ENCODE data around the gene RNF169. TPM values are rescaled to one million over a fixed set of nuclear protein-coding genes. Genes with fewer than 3 reads are reported as not detected.

The RNF169 gene
- total RNA-seq, 1 experiment from 2014 or later = 13.0 TPM

DNA sequence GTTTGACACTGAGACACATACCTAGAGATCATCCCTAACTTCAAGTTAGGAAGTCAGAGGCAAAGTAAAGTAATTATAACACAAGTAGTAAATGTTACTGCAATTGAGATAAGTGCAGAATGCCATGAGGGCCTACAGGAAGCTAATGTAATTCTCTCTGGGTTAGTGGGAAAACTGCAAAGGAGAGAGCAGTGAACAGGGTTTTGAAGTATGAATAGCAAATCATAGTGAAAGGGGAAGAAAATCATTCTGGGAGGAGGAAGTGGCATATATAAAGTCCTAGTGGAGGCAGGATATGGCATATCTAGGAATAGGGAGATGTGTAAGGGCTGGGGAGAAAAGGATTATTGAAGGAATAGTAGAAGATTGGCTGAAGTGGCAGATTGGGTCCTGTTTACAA, 27.9 kb downstream of the RNF169 start:
- Mint-ChIP-seq H3K4me3 (no peak overlapping the region), H3K27me3 (ENCODE audit: low read depth) (no peaks in the 10 kb centered on the region), H3K27ac (no peak overlapping the region; a peak in 1 of 7 replicates), H3K9me3 (no peaks in the 10 kb centered on the region), H3K4me1 (no peaks in the 10 kb centered on the region), H3K36me3 (ENCODE audit: insufficient read depth in 1 of 3, low read depth in 3 of 3) (no peaks in the 10 kb centered on the region)
- H3K56ac ChIP-seq (ENCODE audit: insufficient read length, low read depth, low read length) = no peak overlapping the region
- H3T11ph ChIP-seq (ENCODE audit: low read length) = no peak overlapping the region
- no peak overlapping the region for H3K18ac ChIP-seq (ENCODE audit: insufficient read length, low read depth, low read length)
- no peak overlapping the region for H2BK20ac ChIP-seq (ENCODE audit: low read depth, low read length, poor library complexity, severe bottlenecking)
- no peak overlapping the region for H3K9ac ChIP-seq (ENCODE audit: extremely low read depth, insufficient read length, low read length)
- no peaks in the 10 kb centered on the region for H4K20me1 ChIP-seq (ENCODE audit: control insufficient read depth, insufficient read depth, insufficient read length)
- no peak overlapping the region for H2BK5ac ChIP-seq (ENCODE audit: insufficient read length, low read length)
- H4K8ac ChIP-seq (replicated peaks; ENCODE audit: insufficient read length, low read depth, low read length) = no peak overlapping the region
- H4K5ac ChIP-seq (ENCODE audit: insufficient read length, low read depth, low read length) = no peak overlapping the region
- H2AK5ac ChIP-seq (ENCODE audit: insufficient read length, low read length) = no peak overlapping the region
- no peak overlapping the region for H3K4me2 ChIP-seq (ENCODE audit: insufficient read depth, insufficient read length, low read length)
- H2AFZ ChIP-seq (ENCODE audit: low read length) = no peak overlapping the region
- TF ChIP-seq, protein P1, sequence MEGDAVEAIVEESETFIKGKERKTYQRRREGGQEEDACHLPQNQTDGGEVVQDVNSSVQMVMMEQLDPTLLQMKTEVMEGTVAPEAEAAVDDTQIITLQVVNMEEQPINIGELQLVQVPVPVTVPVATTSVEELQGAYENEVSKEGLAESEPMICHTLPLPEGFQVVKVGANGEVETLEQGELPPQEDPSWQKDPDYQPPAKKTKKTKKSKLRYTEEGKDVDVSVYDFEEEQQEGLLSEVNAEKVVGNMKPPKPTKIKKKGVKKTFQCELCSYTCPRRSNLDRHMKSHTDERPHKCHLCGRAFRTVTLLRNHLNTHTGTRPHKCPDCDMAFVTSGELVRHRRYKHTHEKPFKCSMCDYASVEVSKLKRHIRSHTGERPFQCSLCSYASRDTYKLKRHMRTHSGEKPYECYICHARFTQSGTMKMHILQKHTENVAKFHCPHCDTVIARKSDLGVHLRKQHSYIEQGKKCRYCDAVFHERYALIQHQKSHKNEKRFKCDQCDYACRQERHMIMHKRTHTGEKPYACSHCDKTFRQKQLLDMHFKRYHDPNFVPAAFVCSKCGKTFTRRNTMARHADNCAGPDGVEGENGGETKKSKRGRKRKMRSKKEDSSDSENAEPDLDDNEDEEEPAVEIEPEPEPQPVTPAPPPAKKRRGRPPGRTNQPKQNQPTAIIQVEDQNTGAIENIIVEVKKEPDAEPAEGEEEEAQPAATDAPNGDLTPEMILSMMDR (conservative IDR thresholded peaks at IDR 0.05) = no peak
- no peak overlapping the region for H3K4ac ChIP-seq (ENCODE audit: low read depth, low read length)
- H3K27me3 ChIP-seq (ENCODE audit: insufficient read depth, low read length) = no peaks in the 10 kb centered on the region
- H2BK120ac ChIP-seq (ENCODE audit: low read depth, low read length, poor library complexity, severe bottlenecking) = no peak overlapping the region
- H3K27ac ChIP-seq (ENCODE audit: insufficient read length, low read depth, low read length) = no peak overlapping the region
- H3K23me2 ChIP-seq (ENCODE audit: insufficient read length, low read depth, low read length, poor library complexity, severe bottlenecking) = no peaks in the 10 kb centered on the region
- no peak overlapping the region for H3K14ac ChIP-seq (ENCODE audit: insufficient read depth, low read length)
- no peak for DNase-seq
- 0 out of 2 replicates have a peak, but pooled peaks cover 3% of the 10 kb centered on the region for H3K79me2 ChIP-seq (ENCODE audit: insufficient read depth, low read length)
- no peak overlapping the region for H2BK12ac ChIP-seq (ENCODE audit: insufficient read length, low read depth, low read length)
- no peaks in the 10 kb centered on the region for H3K9me3 ChIP-seq (ENCODE audit: control insufficient read depth, low read depth, low read length)
- H3K79me1 ChIP-seq (ENCODE audit: insufficient read depth, low read depth, low read length, poor library complexity, severe bottlenecking) = peaks cover 3% of the 10 kb centered on the region
- no peak overlapping the region for H3K23ac ChIP-seq (ENCODE audit: insufficient read length, low read depth, low read length)
- H3K4me1 ChIP-seq (ENCODE audit: insufficient read depth, low read length) = no peaks in the 10 kb centered on the region
- H2BK15ac ChIP-seq (ENCODE audit: low read depth, low read length) = no peak overlapping the region
- no peak overlapping the region for H4K91ac ChIP-seq (ENCODE audit: insufficient read length, low read depth, low read length)

Measured in H9 (cell line).